ENCODE results near the gene STAG2.

STAG2 gene

GRCh38 chrX:123975180-123975579 lies 13.7 kb downstream of the STAG2 start:
- Histone ChIP-seq H3K4me3 (ENCODE audit: low read length) (no peak overlapping the region), H3K4me1 (ENCODE audit: low read length) (peaks cover 2% of the 10 kb centered on the region; the same call in 1 of the 2 replicates), H3K9ac (ENCODE audit: low read length) (no peak overlapping the region), H4K20me1 (ENCODE audit: insufficient read depth, low read length) (peaks cover 82% of the 10 kb centered on the region), H3K27me3 (ENCODE audit: low read depth, low read length) (no peaks in the 10 kb centered on the region), H3K79me2 (ENCODE audit: low read length) (peaks cover 100% of the 10 kb centered on the region), H3K4me2 (ENCODE audit: low read length) (no peak overlapping the region), H3K36me3 (replicated peaks; ENCODE audit: low read depth, low read length) (peaks cover 5% of the 10 kb centered on the region), H3K9me3 (ENCODE audit: insufficient read depth, low read length) (no peaks in the 10 kb centered on the region), H2AFZ (ENCODE audit: low read depth, low read length) (no peak overlapping the region), H3K27ac (ENCODE audit: low read length) (no peak overlapping the region)
- TF ChIP-seq CTCF (IDR thresholded peaks at IDR 0.05; ENCODE audit: low read depth, low read length) = no peak
- TF ChIP-seq EZH2phosphoT487 (IDR thresholded peaks at IDR 0.05; ENCODE audit: low read depth) = no peak

GRCh38 chrX:123976706-123977316 lies 15.3 kb downstream of the STAG2 start:
- Histone ChIP-seq H3K4me3 (ENCODE audit: low read length) (no peak overlapping the region), H2AFZ (ENCODE audit: low read depth, low read length) (no peak overlapping the region), H3K79me2 (ENCODE audit: low read length) (peaks cover 100% of the 10 kb centered on the region), H3K27ac (ENCODE audit: low read length) (no peak overlapping the region), H3K9me3 (ENCODE audit: insufficient read depth, low read length) (no peaks in the 10 kb centered on the region), H3K9ac (ENCODE audit: low read length) (no peak overlapping the region), H3K4me1 (ENCODE audit: low read length) (peaks cover 2% of the 10 kb centered on the region; the same call in 1 of the 2 replicates), H3K36me3 (replicated peaks; ENCODE audit: low read depth, low read length) (no peaks in the 10 kb centered on the region), H3K27me3 (ENCODE audit: low read depth, low read length) (no peaks in the 10 kb centered on the region), H3K4me2 (ENCODE audit: low read length) (no peak overlapping the region), H4K20me1 (ENCODE audit: insufficient read depth, low read length) (peaks cover 84% of the 10 kb centered on the region)
- no peak for TF ChIP-seq EZH2phosphoT487 (IDR thresholded peaks at IDR 0.05; ENCODE audit: low read depth)
- TF ChIP-seq CTCF (IDR thresholded peaks at IDR 0.05; ENCODE audit: low read depth, low read length) = 0 out of 2 replicates have a peak, but pooled peaks have one; percentile 17

GRCh38 chrX:123983240-123983639 lies 21.7 kb downstream of the STAG2 start:
- no peak overlapping the region for H3K27ac ChIP-seq (ENCODE audit: low read length)
- H3K79me2 ChIP-seq (ENCODE audit: low read length) = peaks cover 99% of the 10 kb centered on the region
- H2AFZ ChIP-seq (ENCODE audit: low read depth, low read length) = no peak overlapping the region
- TF ChIP-seq EZH2phosphoT487 (IDR thresholded peaks at IDR 0.05; ENCODE audit: low read depth) = no peak
- H3K9ac ChIP-seq (ENCODE audit: low read length) = no peak overlapping the region
- H3K36me3 ChIP-seq (replicated peaks; ENCODE audit: low read depth, low read length) = no peaks in the 10 kb centered on the region
- H3K4me2 ChIP-seq (ENCODE audit: low read length) = no peak overlapping the region
- H3K9me3 ChIP-seq (ENCODE audit: insufficient read depth, low read length) = no peaks in the 10 kb centered on the region
- no peaks in the 10 kb centered on the region for H3K27me3 ChIP-seq (ENCODE audit: low read depth, low read length)
- H4K20me1 ChIP-seq (ENCODE audit: insufficient read depth, low read length) = peaks cover 87% of the 10 kb centered on the region
- no peak overlapping the region for H3K4me3 ChIP-seq (ENCODE audit: low read length)
- H3K4me1 ChIP-seq (ENCODE audit: low read length) = peaks cover 13% of the 10 kb centered on the region

GRCh38 chrX:123986377-123986776 lies 24.9 kb downstream of the STAG2 start:
- Histone ChIP-seq H3K9ac (ENCODE audit: low read length) (no peak overlapping the region), H3K27ac (ENCODE audit: low read length) (no peak overlapping the region), H2AFZ (ENCODE audit: low read depth, low read length) (no peak overlapping the region), H3K36me3 (replicated peaks; ENCODE audit: low read depth, low read length) (no peaks in the 10 kb centered on the region), H3K9me3 (ENCODE audit: insufficient read depth, low read length) (no peaks in the 10 kb centered on the region), H3K27me3 (ENCODE audit: low read depth, low read length) (no peaks in the 10 kb centered on the region), H3K79me2 (ENCODE audit: low read length) (peaks cover 99% of the 10 kb centered on the region), H3K4me2 (ENCODE audit: low read length) (no peak overlapping the region), H3K4me3 (ENCODE audit: low read length) (no peak overlapping the region), H4K20me1 (ENCODE audit: insufficient read depth, low read length) (peaks cover 83% of the 10 kb centered on the region), H3K4me1 (ENCODE audit: low read length) (peaks cover 13% of the 10 kb centered on the region)
- no peak for TF ChIP-seq EZH2phosphoT487 (IDR thresholded peaks at IDR 0.05; ENCODE audit: low read depth)

GRCh38 chrX:123988423-123989111 lies 27.1 kb downstream of the STAG2 start:
- H3K27me3 ChIP-seq (ENCODE audit: low read depth, low read length) = no peaks in the 10 kb centered on the region
- peaks cover 79% of the 10 kb centered on the region for H4K20me1 ChIP-seq (ENCODE audit: insufficient read depth, low read length)
- no peaks in the 10 kb centered on the region for H3K36me3 ChIP-seq (replicated peaks; ENCODE audit: low read depth, low read length)
- TF ChIP-seq EZH2phosphoT487 (IDR thresholded peaks at IDR 0.05; ENCODE audit: low read depth) (no peak), CTCF (IDR thresholded peaks at IDR 0.05; ENCODE audit: low read depth, low read length) (no peak)
- H3K79me2 ChIP-seq (ENCODE audit: low read length) = peaks cover 97% of the 10 kb centered on the region
- no peak overlapping the region for H3K9ac ChIP-seq (ENCODE audit: low read length)
- H2AFZ ChIP-seq (ENCODE audit: low read depth, low read length) = no peak overlapping the region
- no peak overlapping the region for H3K4me2 ChIP-seq (ENCODE audit: low read length)
- H3K4me3 ChIP-seq (ENCODE audit: low read length) = no peak overlapping the region
- no peak overlapping the region for H3K27ac ChIP-seq (ENCODE audit: low read length)
- H3K4me1 ChIP-seq (ENCODE audit: low read length) = no peaks in the 10 kb centered on the region
- H3K9me3 ChIP-seq (ENCODE audit: insufficient read depth, low read length) = no peaks in the 10 kb centered on the region
